GM12878 (cell line): Measurements from ENCODE around the gene PEAR1. TPM values are rescaled to one million over a fixed set of nuclear protein-coding genes. Genes with fewer than 3 reads are reported as not detected.

Experiments used
- ATAC-seq: fragments of 200-7000 bp; cut with Tn5 transposase; 3 replicates; pipeline ENCODE4 v1.9.1; 2020; ENCODE audit warnings: mild to moderate bottlenecking, moderate library complexity
- BruUV-seq: library from RNA; stranded (reverse); fragments of 400-500 nt; replicated peaks from 2 replicates; lab custom pipeline; 2021; lab: Mats Ljungman, UMichigan
- CTCF ChIA-PET: fragments of 300-600 bp; sonication (Branson Sonifier 250); formaldehyde crosslinking; extraction: SDS; loops from one replicate; lab custom pipeline; 2021; ENCODE audit warnings: inconsistent platforms; lab: Yijun Ruan, JAX
- POLR2A ChIA-PET: fragments of 350-600 bp; formaldehyde crosslinking; extraction: SDS; loops from one replicate; lab custom pipeline; 2021; ENCODE audit warnings: inconsistent platforms; lab: Charles Lee
- RAD21 ChIA-PET: fragments of 300-600 bp; sonication (Branson Sonifier 250); formaldehyde crosslinking; loops from one replicate; lab custom pipeline; 2023; ENCODE audit warnings: antibody characterized with exemption; ENCODE audit not compliant: unreplicated experiment; lab: Charles Lee
- SMC1A ChIA-PET: fragments of 300-600 bp; sonication (Branson Sonifier 250); formaldehyde crosslinking; loops from one replicate; lab custom pipeline; 2023; ENCODE audit not compliant: unreplicated experiment, uncharacterized antibody; lab: Charles Lee
- DNase-seq: peaks from one replicate; pipeline ENCODE4 v3.0.0-alpha.2; 2011; ENCODE audit warnings: low read depth, low spot score
- FAIRE-seq: peaks from 3 replicates; lab custom pipeline; 2011; peaks lifted over from hg19 to GRCh38; lab: Jason Lieb, UNC
- H2AFZ ChIP-seq: 2 replicates; pipeline ENCODE4 v1.6.0; 2011; ENCODE audit warnings: low read depth, low read length, control low read depth; ENCODE audit not compliant: control insufficient read depth
- H3K27ac ChIP-seq: 2 replicates; pipeline ENCODE4 v1.5.1; 2011; ENCODE audit warnings: control low read depth; ENCODE audit not compliant: control insufficient read depth, insufficient read depth
- H3K27me3 ChIP-seq, 2 experiments: replicated peaks in 1 of 2; 2 replicates each; pipeline versions ENCODE4 v1.6.0 to v1.6.1; 2011; ENCODE audit warnings: low read length in 1 of 2; ENCODE audit not compliant: control insufficient read depth in 2 of 2, insufficient read depth in 2 of 2
- H3K36me3 ChIP-seq, 2 experiments: 2 replicates each; pipeline ENCODE4 v1.5.1; 2011; ENCODE audit warnings: low read length in 1 of 2; ENCODE audit not compliant: control insufficient read depth in 2 of 2, insufficient read depth in 2 of 2
- H3K4me1 ChIP-seq: 2 replicates; pipeline ENCODE4 v1.6.1; 2011; ENCODE audit warnings: mild to moderate bottlenecking, low read length, moderate library complexity, mixed read lengths; ENCODE audit not compliant: control insufficient read depth, insufficient read depth
- H3K4me2 ChIP-seq: 2 replicates; pipeline ENCODE4 v1.6.0; 2011; ENCODE audit warnings: control low read depth; ENCODE audit not compliant: control insufficient read depth, insufficient read depth
- H3K4me3 ChIP-seq: fragments of 200-600 bp; sonication (generic); 2 replicates; pipeline ENCODE4 v1.5.1; 2016
- H3K79me2 ChIP-seq: 2 replicates; pipeline ENCODE4 v1.6.0; 2011; ENCODE audit warnings: low read length; ENCODE audit not compliant: control insufficient read depth, insufficient read depth
- H3K9ac ChIP-seq: 2 replicates; pipeline ENCODE4 v1.8.0; 2011; ENCODE audit warnings: low read length, control low read depth, mixed read lengths; ENCODE audit not compliant: control insufficient read depth, insufficient read depth
- H3K9me3 ChIP-seq: replicated peaks from 3 replicates; pipeline ENCODE4 v1.5.1; 2011; ENCODE audit warnings: mild to moderate bottlenecking, low read length; ENCODE audit not compliant: control insufficient read depth, insufficient read depth
- H4K20me1 ChIP-seq: 2 replicates; pipeline ENCODE4 v1.6.0; 2011; ENCODE audit not compliant: control insufficient read depth, insufficient read depth
- CHD4 ChIP-seq: fragments of 200-600 bp; sonication (generic); IDR thresholded peaks from 2 replicates; pipeline ENCODE4 v1.6.1; 2016; ENCODE audit warnings: mild to moderate bottlenecking
- CREM ChIP-seq: IDR thresholded peaks from 2 replicates; pipeline ENCODE4 v1.6.1; 2014; ENCODE audit warnings: antibody characterized with exemption, low read depth
- JUND ChIP-seq: IDR thresholded peaks from 2 replicates; pipeline ENCODE4 v1.6.1; 2012; ENCODE audit warnings: low read depth, mild to moderate bottlenecking, low read length, improper control_type of control experiment, moderate library complexity
- MEF2A ChIP-seq: IDR thresholded peaks from 2 replicates; pipeline ENCODE4 v1.6.1; 2011; ENCODE audit warnings: low read depth, mild to moderate bottlenecking, low read length, moderate library complexity; ENCODE audit not compliant: insufficient read depth
- NBN ChIP-seq: fragments of 450-650 bp; IDR thresholded peaks from 2 replicates; pipeline ENCODE4 v1.6.1; 2016
- NR2F1 ChIP-seq: fragments of 450-650 bp; conservative IDR thresholded peaks from 2 replicates; pipeline ENCODE4 v1.6.1; 2017; ENCODE audit warnings: mild to moderate bottlenecking
- STAT3 ChIP-seq: IDR thresholded peaks from 2 replicates; pipeline ENCODE4 v1.6.1; 2011; ENCODE audit warnings: low read depth, low read length, improper control_type of control experiment
- TARDBP ChIP-seq: IDR thresholded peaks from 2 replicates; pipeline ENCODE4 v1.6.1; 2016; ENCODE audit warnings: borderline replicate concordance
- WGBS: methylation state at CpG from one replicate; pipeline ENCODE4 v1.1.6; 2016; ENCODE audit warnings: low lambda C conversion rate; ENCODE audit not compliant: insufficient replicate concordance, insufficient coverage; ENCODE audit errors: missing lambda C conversion rate; 5-methylcytosine and 5-hydroxymethylcytosine counted together
- in situ Hi-C: fragments of 300-500 bp; cut with MboI; formaldehyde crosslinking; loops from 9 replicates; pipeline ENCODE4 v1.14.3; 2018; ENCODE audit warnings: mixed read lengths
- intact Hi-C: fragments of 100-400 bp; cut with micrococcal nuclease; formaldehyde crosslinking; loops from one replicate; pipeline ENCODE4 v1.14.2; 2022; ENCODE audit not compliant: unreplicated experiment
- polyA plus RNA-seq, 11 experiments: library from polyadenylated mRNA; depleted of rRNA in 4 of 11; unstranded in 6 of 11; stranded (reverse) in 5 of 11; fragments of >200 nt; fragmentation: Nextera tagmentation in 4 of 11; fragmentation: Illumina TruSeq in 1 of 11; extraction: Ambion mirVana in 4 of 11; extraction: Trizol in 1 of 11; gene quantifications; 1 replicate in 1 of 11; 2 replicates in 10 of 11; pipeline versions ENCODE4 v1.2.1 to v1.2.3, GENCODE V29; 2011 to 2016; ENCODE audit warnings: inconsistent platforms in 2 of 11, missing spikeins in 2 of 11, low read depth in 1 of 11
- total RNA-seq, 4 experiments: library from RNA; depleted of rRNA in 3 of 4; stranded (reverse); fragments of >200 nt in 3 of 4; fragmentation: Illumina TruSeq in 1 of 4; extraction: Trizol in 1 of 4; gene quantifications; 2 replicates each; pipeline versions ENCODE4 v1.2.1 to v1.2.3, GENCODE V29; 2013 to 2021
- TF ChIP-seq, protein P1 (sequence below): IDR thresholded peaks from 2 replicates; pipeline ENCODE4 v1.6.1; 2012; ENCODE audit warnings: mild to moderate bottlenecking, low read depth, low read length

Gene PEAR1
- total and polyA plus RNA-seq, 10 of the 15 experiments (the other 5 are each of a cell fraction or from before 2014, with no cell fraction given): not detected

- no peak overlapping the region for H3K27ac ChIP-seq
- no peaks in the 10 kb centered on the region for H4K20me1 ChIP-seq
- H3K36me3 ChIP-seq: no peaks in the 10 kb centered on the region
- ChIA-PET RAD21 (interaction anchor here (1.2 kb wide), 1 partner anchor 192 kb away, joined by 4 read pairs; no protein-coding TSS in a partner anchor), SMC1A (interaction anchor here (0.6 to 1.0 kb wide), 2 partner anchors 10 to 87 kb away, joined by 3 read pairs; no protein-coding TSS in a partner anchor), POLR2A (no interaction called here), CTCF (interaction anchor here (0.9 to 2.4 kb wide), 3 partner anchors 9 to 141 kb away, joined by 3 to 13 read pairs (median 3); partner anchors contain the start of gene MRPL24)
- DNase-seq (no peak), FAIRE-seq (no peak), ATAC-seq (no peak)
- H3K4me3 ChIP-seq: no peak overlapping the region
- no peak overlapping the region for H2AFZ ChIP-seq
- no peaks in the 10 kb centered on the region for H3K9me3 ChIP-seq
- no peak overlapping the region for H3K4me2 ChIP-seq
- in situ Hi-C loops: no loop called here
- no peaks in the 10 kb centered on the region for H3K4me1 ChIP-seq
- TF ChIP-seq NR2F1: no peak
- TF ChIP-seq CHD4: no peak
- TF ChIP-seq TARDBP: no peak
- no peak for TF ChIP-seq STAT3
- no peak for TF ChIP-seq NBN
- no peak for TF ChIP-seq MEF2A
- TF ChIP-seq, protein P1, sequence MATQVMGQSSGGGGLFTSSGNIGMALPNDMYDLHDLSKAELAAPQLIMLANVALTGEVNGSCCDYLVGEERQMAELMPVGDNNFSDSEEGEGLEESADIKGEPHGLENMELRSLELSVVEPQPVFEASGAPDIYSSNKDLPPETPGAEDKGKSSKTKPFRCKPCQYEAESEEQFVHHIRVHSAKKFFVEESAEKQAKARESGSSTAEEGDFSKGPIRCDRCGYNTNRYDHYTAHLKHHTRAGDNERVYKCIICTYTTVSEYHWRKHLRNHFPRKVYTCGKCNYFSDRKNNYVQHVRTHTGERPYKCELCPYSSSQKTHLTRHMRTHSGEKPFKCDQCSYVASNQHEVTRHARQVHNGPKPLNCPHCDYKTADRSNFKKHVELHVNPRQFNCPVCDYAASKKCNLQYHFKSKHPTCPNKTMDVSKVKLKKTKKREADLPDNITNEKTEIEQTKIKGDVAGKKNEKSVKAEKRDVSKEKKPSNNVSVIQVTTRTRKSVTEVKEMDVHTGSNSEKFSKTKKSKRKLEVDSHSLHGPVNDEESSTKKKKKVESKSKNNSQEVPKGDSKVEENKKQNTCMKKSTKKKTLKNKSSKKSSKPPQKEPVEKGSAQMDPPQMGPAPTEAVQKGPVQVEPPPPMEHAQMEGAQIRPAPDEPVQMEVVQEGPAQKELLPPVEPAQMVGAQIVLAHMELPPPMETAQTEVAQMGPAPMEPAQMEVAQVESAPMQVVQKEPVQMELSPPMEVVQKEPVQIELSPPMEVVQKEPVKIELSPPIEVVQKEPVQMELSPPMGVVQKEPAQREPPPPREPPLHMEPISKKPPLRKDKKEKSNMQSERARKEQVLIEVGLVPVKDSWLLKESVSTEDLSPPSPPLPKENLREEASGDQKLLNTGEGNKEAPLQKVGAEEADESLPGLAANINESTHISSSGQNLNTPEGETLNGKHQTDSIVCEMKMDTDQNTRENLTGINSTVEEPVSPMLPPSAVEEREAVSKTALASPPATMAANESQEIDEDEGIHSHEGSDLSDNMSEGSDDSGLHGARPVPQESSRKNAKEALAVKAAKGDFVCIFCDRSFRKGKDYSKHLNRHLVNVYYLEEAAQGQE: no peak
- no peak for TF ChIP-seq CREM
- no peak for TF ChIP-seq JUND
- no TSS peak for BruUV-seq
- intact Hi-C loops: no loop called here
- H3K79me2 ChIP-seq: no peaks in the 10 kb centered on the region
- peaks cover 0 to 10% of the 10 kb centered on the region in 2 experiments; a peak in 3 of 4 replicates for H3K27me3 ChIP-seq
- 14% methylated on average over 4 of the region's 4 CpGs for WGBS
- no peak overlapping the region for H3K9ac ChIP-seq
Observed at GRCh38 chr1:156881663-156882062, 11.9 kb upstream of the PEAR1 start.
